ENCODE results near the gene NADSYN1.

DNA sequence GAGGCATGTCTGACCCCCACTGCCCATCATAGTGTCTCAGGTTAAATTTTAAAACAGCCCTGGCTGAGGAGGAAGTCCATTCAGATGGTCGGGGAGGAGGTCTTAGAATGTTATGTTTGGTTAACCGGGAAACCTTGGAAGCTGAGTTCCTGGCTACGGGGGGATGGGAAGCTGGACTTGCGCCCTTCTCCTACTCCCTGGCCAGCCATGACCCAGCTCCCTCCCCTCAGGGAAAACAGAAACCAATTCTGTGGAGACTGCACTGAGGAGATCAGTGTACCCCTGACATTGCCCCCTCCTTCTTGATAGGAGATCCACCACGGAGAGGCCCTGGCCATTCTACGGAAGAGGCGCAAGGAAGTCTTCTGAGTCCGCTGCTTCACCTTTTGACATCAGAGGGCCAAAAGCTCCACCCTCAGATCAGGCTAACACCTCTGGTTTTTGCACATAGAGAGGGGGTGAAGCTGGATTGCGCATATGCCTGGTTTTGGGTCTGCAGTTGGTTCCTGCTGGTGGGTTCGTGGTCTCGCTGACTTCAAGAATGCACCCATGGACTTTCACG lies 92.5 kb downstream of the NADSYN1 start:
- TF ChIP-seq, protein P1, sequence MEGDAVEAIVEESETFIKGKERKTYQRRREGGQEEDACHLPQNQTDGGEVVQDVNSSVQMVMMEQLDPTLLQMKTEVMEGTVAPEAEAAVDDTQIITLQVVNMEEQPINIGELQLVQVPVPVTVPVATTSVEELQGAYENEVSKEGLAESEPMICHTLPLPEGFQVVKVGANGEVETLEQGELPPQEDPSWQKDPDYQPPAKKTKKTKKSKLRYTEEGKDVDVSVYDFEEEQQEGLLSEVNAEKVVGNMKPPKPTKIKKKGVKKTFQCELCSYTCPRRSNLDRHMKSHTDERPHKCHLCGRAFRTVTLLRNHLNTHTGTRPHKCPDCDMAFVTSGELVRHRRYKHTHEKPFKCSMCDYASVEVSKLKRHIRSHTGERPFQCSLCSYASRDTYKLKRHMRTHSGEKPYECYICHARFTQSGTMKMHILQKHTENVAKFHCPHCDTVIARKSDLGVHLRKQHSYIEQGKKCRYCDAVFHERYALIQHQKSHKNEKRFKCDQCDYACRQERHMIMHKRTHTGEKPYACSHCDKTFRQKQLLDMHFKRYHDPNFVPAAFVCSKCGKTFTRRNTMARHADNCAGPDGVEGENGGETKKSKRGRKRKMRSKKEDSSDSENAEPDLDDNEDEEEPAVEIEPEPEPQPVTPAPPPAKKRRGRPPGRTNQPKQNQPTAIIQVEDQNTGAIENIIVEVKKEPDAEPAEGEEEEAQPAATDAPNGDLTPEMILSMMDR (IDR thresholded peaks at IDR 0.05) = no peak
- TF ChIP-seq POLR2A (IDR thresholded peaks at IDR 0.05) (no peak), POLR2AphosphoS5 (IDR thresholded peaks at IDR 0.05; ENCODE audit: insufficient read depth in 1 of 2, low read depth in 1 of 2) (no peak)
